ENCODE measurements around the gene IP6K3. TPM values are rescaled to one million over a fixed set of nuclear protein-coding genes. Genes with fewer than 3 reads are reported as not detected.

Gene IP6K3
- polyA plus RNA-seq, 1 experiment = 0.75 TPM

DNA sequence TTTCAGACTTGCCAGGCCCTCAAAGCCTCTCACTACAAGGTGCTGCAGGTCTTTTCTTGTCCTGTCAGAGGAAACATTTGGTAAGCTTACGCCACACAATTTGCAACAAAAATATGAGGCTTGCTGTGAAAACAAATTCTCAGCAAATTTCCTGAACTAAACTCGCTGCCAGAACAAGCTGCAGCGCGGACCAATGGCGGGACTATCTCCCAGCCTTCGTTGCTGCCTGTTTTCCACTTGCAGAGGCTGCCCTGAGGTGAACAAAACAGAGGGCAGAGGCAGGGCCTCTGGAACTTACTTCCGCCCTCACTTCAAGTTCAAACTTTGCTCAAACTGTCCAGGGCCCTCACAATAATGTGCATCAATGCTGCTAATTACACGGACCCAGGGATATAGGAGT lies 47.6 kb downstream of the IP6K3 start:
- ChIA-PET POLR2A (no interaction called here), CTCF (interaction anchor here (0.6 to 1.0 kb wide), 4 partner anchors 9 to 109 kb away, joined by 3 to 5 read pairs (median 4); no protein-coding TSS in a partner anchor)
- no peak for DNase-seq (ENCODE audit: low read depth)
- H3K36me3 ChIP-seq (ENCODE audit: control insufficient read depth, insufficient read depth, low read length) = peaks cover 9% of the 10 kb centered on the region; the same call in 1 of the 2 replicates
- TF ChIP-seq, protein P1, sequence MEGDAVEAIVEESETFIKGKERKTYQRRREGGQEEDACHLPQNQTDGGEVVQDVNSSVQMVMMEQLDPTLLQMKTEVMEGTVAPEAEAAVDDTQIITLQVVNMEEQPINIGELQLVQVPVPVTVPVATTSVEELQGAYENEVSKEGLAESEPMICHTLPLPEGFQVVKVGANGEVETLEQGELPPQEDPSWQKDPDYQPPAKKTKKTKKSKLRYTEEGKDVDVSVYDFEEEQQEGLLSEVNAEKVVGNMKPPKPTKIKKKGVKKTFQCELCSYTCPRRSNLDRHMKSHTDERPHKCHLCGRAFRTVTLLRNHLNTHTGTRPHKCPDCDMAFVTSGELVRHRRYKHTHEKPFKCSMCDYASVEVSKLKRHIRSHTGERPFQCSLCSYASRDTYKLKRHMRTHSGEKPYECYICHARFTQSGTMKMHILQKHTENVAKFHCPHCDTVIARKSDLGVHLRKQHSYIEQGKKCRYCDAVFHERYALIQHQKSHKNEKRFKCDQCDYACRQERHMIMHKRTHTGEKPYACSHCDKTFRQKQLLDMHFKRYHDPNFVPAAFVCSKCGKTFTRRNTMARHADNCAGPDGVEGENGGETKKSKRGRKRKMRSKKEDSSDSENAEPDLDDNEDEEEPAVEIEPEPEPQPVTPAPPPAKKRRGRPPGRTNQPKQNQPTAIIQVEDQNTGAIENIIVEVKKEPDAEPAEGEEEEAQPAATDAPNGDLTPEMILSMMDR (IDR thresholded peaks at IDR 0.05; ENCODE audit: insufficient read depth, low read depth, low read length) = no peak
- H3K27me3 ChIP-seq (ENCODE audit: control insufficient read depth, insufficient read depth, low read length) = no peaks in the 10 kb centered on the region
- no peak overlapping the region for H3K4me3 ChIP-seq (ENCODE audit: low read depth, low read length)

- Histone ChIP-seq H3K27me3 (ENCODE audit: control insufficient read depth, insufficient read depth, low read length) (no peaks in the 10 kb centered on the region), H3K36me3 (ENCODE audit: control insufficient read depth, insufficient read depth, low read length) (peaks cover 9% of the 10 kb centered on the region; the same call in 1 of the 2 replicates), H3K4me3 (ENCODE audit: low read depth, low read length) (no peak overlapping the region)
- POLR2A ChIA-PET = no interaction called here
- CTCF ChIA-PET = interaction anchor here (0.6 to 1.0 kb wide), 3 partner anchors 9 to 109 kb away, joined by 3 to 5 read pairs (median 4); no protein-coding TSS in a partner anchor
- TF ChIP-seq, protein P1 (IDR thresholded peaks at IDR 0.05; ENCODE audit: insufficient read depth, low read depth, low read length) = no peak
- DNase-seq (ENCODE audit: low read depth) = no peak
These were observed 48.2 kb downstream of the IP6K3 start for GRCh38 chr6:33698494-33698893.

GRCh38 chr6:33697845-33698244 lies 48.9 kb downstream of the IP6K3 start:
- peaks cover 9% of the 10 kb centered on the region; the same call in 1 of the 2 replicates for H3K36me3 ChIP-seq (ENCODE audit: control insufficient read depth, insufficient read depth, low read length)
- TF ChIP-seq, protein P1 (IDR thresholded peaks at IDR 0.05; ENCODE audit: insufficient read depth, low read depth, low read length) = no peak
- no peak for DNase-seq (ENCODE audit: low read depth)
- ChIA-PET CTCF (interaction anchor here (1.0 to 1.8 kb wide), 5 partner anchors 13 to 112 kb away, joined by 3 to 15 read pairs (median 3); partner anchors contain the start of gene UQCC2), POLR2A (no interaction called here)
- H3K27me3 ChIP-seq (ENCODE audit: control insufficient read depth, insufficient read depth, low read length) = no peaks in the 10 kb centered on the region
- no peak overlapping the region for H3K4me3 ChIP-seq (ENCODE audit: low read depth, low read length)

- Histone ChIP-seq H3K36me3 (ENCODE audit: control insufficient read depth, insufficient read depth, low read length) (peaks cover 9% of the 10 kb centered on the region; the same call in 1 of the 2 replicates), H3K27me3 (ENCODE audit: control insufficient read depth, insufficient read depth, low read length) (no peaks in the 10 kb centered on the region), H3K4me3 (ENCODE audit: low read depth, low read length) (no peak overlapping the region)
- ChIA-PET POLR2A (no interaction called here), CTCF (interaction anchor here (0.8 to 1.8 kb wide), 7 partner anchors 14 to 457 kb away, joined by 3 to 15 read pairs (median 4); partner anchors contain the start of gene UQCC2)
- TF ChIP-seq, protein P1 (IDR thresholded peaks at IDR 0.05; ENCODE audit: insufficient read depth, low read depth, low read length) = no peak
- no peak for DNase-seq (ENCODE audit: low read depth)
These were observed 49.9 kb downstream of the IP6K3 start for GRCh38 chr6:33696548-33697518.

GRCh38 chr6:33696076-33696475 lies 50.6 kb downstream of the IP6K3 start:
- no peak for DNase-seq (ENCODE audit: low read depth)
- POLR2A ChIA-PET = no interaction called here
- peaks cover 13% of the 10 kb centered on the region for H3K36me3 ChIP-seq (ENCODE audit: control insufficient read depth, insufficient read depth, low read length)
- TF ChIP-seq, protein P1 (IDR thresholded peaks at IDR 0.05; ENCODE audit: insufficient read depth, low read depth, low read length) = no peak
- H3K27me3 ChIP-seq (ENCODE audit: control insufficient read depth, insufficient read depth, low read length) = no peaks in the 10 kb centered on the region
- no peak overlapping the region for H3K4me3 ChIP-seq (ENCODE audit: low read depth, low read length)
- CTCF ChIA-PET = interaction anchor here (1.2 to 3.4 kb wide), 2 partner anchors 9 to 102 kb away, joined by 3 to 10 read pairs; no protein-coding TSS in a partner anchor

Data from BJ (cell line).